SK-N-SH (cell line): Measurements from ENCODE around the gene PTPRJ. TPM values are rescaled to one million over a fixed set of nuclear protein-coding genes. Genes with fewer than 3 reads are reported as not detected.

ENCODE experiments used
- CTCF ChIA-PET: fragments of 300-600, 350-600 bp; formaldehyde crosslinking; extraction: SDS; loops from one replicate; lab custom pipeline; 2021; lab: Yijun Ruan, JAX
- POLR2A ChIA-PET: fragments of 350-600 bp; sonication (Branson Sonifier 250); formaldehyde crosslinking; extraction: SDS; loops from one replicate; lab custom pipeline; 2020; ENCODE audit warnings: antibody characterized with exemption, inconsistent platforms; lab: Yijun Ruan, JAX
- DNase-seq: peaks from one replicate; pipeline ENCODE4 v3.0.0; 2012
- H2AFZ ChIP-seq: fragments of 200-600 bp; sonication (generic); 2 replicates; pipeline ENCODE4 v1.8.1; 2016; ENCODE audit warnings: antibody characterized with exemption, mild to moderate bottlenecking, low read depth
- H3F3A ChIP-seq: fragments of 200-600 bp; sonication (generic); replicated peaks from 2 replicates; pipeline ENCODE3; 2016; ENCODE audit warnings: antibody characterized with exemption, mild to moderate bottlenecking; ENCODE audit not compliant: insufficient read depth
- H3K27ac ChIP-seq, 2 experiments: fragments of 200-500 bp in 1 of 2; fragments of 200-600 bp in 1 of 2; sonication (Bioruptor generic) in 1 of 2; sonication (generic), shearing (Covaris generic) in 1 of 2; 2 replicates each; pipeline versions ENCODE4 v1.5.1 to v1.6.1; 2014 to 2016; ENCODE audit warnings: low read depth in 2 of 2, inconsistent platforms in 1 of 2, low read length in 1 of 2, mild to moderate bottlenecking in 1 of 2, mixed read lengths in 1 of 2
- H3K27me3 ChIP-seq: fragments of 200-600 bp; sonication (generic), shearing (Covaris generic); 2 replicates; pipeline ENCODE4 v1.6.1; 2016; ENCODE audit warnings: mixed run types; ENCODE audit not compliant: insufficient read depth
- H3K36me3 ChIP-seq, 2 experiments: fragments of 200-500 bp in 1 of 2; fragments of 200-600 bp in 1 of 2; sonication (Bioruptor generic) in 1 of 2; sonication (generic) in 1 of 2; replicated peaks in 1 of 2; 2 replicates each; pipeline versions ENCODE3 to v1.5.1; 2014 to 2016; ENCODE audit warnings: low read length in 1 of 2, mild to moderate bottlenecking in 1 of 2; ENCODE audit not compliant: insufficient read depth in 2 of 2, control insufficient read depth in 1 of 2
- H3K4me1 ChIP-seq, 2 experiments: fragments of 200-500 bp in 1 of 2; fragments of 200-600 bp in 1 of 2; sonication (Bioruptor generic) in 1 of 2; sonication (generic), shearing (Covaris generic) in 1 of 2; 2 replicates each; pipeline versions ENCODE4 v1.5.1 to v1.6.1; 2014 to 2016; ENCODE audit warnings: low read depth in 1 of 2, low read length in 1 of 2, mixed run types in 1 of 2; ENCODE audit not compliant: insufficient read depth in 2 of 2, control insufficient read depth in 1 of 2
- H3K4me2 ChIP-seq: fragments of 200-600 bp; sonication (generic), shearing (Covaris generic); 2 replicates; pipeline ENCODE4 v1.6.1; 2017; ENCODE audit warnings: mixed run types
- H3K4me3 ChIP-seq, 2 experiments: fragments of 200-500 bp in 1 of 2; fragments of 200-600 bp in 1 of 2; sonication (Bioruptor generic) in 1 of 2; sonication (generic), shearing (Covaris generic) in 1 of 2; 2 replicates each; pipeline versions ENCODE4 v1.5.1 to v1.8.1; 2014 to 2016; ENCODE audit warnings: low read depth in 2 of 2, inconsistent platforms in 1 of 2, low read length in 1 of 2, mild to moderate bottlenecking in 1 of 2, mixed read lengths in 1 of 2, moderate library complexity in 1 of 2
- H3K79me2 ChIP-seq: fragments of 200-600 bp; sonication (generic); 2 replicates; pipeline ENCODE4 v1.8.1; 2017; ENCODE audit warnings: mild to moderate bottlenecking; ENCODE audit not compliant: insufficient read depth
- H3K9ac ChIP-seq: fragments of 200-600 bp; sonication (generic); 2 replicates; pipeline ENCODE4 v1.6.1; 2017; ENCODE audit warnings: mixed run types
- H3K9me2 ChIP-seq: fragments of 200-600 bp; sonication (generic); 2 replicates; pipeline ENCODE4 v1.6.1; 2017; ENCODE audit warnings: mixed run types
- H3K9me3 ChIP-seq: fragments of 200-600 bp; sonication (generic); 2 replicates; pipeline ENCODE4 v1.6.1; 2017; ENCODE audit warnings: mixed run types, mild to moderate bottlenecking, moderate library complexity
- H4K20me1 ChIP-seq: fragments of 200-600 bp; sonication (generic); 2 replicates; pipeline ENCODE4 v1.6.1; 2017; ENCODE audit warnings: mild to moderate bottlenecking, mixed run types; ENCODE audit not compliant: insufficient read depth
- ELF1 ChIP-seq: IDR thresholded peaks from 2 replicates; pipeline ENCODE4 v1.4.0; 2012
- EZH2phosphoT487 ChIP-seq: fragments of 200-600 bp; sonication (generic); IDR thresholded peaks from 2 replicates; pipeline ENCODE4 v1.6.1; 2017; ENCODE audit warnings: low read depth, mixed run types, mild to moderate bottlenecking, antibody characterized with exemption, moderate library complexity, borderline replicate concordance
- FOXJ3 ChIP-seq: sonication (generic); formaldehyde crosslinking; IDR thresholded peaks from 2 replicates; pipeline ENCODE4 v1.5.1; 2020; ENCODE audit warnings: mild to moderate bottlenecking, missing genetic modification reagents
- FOXM1 ChIP-seq: IDR thresholded peaks from 2 replicates; pipeline ENCODE4 v1.4.0; 2012; ENCODE audit warnings: low read depth, mild to moderate bottlenecking
- GABPA ChIP-seq: IDR thresholded peaks from 2 replicates; pipeline ENCODE4 v1.4.0; 2012; ENCODE audit warnings: low read depth, mild to moderate bottlenecking
- GATA2 ChIP-seq: sonication (generic); formaldehyde crosslinking; IDR thresholded peaks from 2 replicates; pipeline ENCODE4 v1.5.0; 2020; ENCODE audit warnings: mild to moderate bottlenecking, missing genetic modification reagents
- IRF3 ChIP-seq: fragments of 150-350 bp; IDR thresholded peaks from 2 replicates; pipeline ENCODE4 v1.6.1; 2016; ENCODE audit warnings: mild to moderate bottlenecking, low read depth, low read length
- MXI1 ChIP-seq: IDR thresholded peaks from 2 replicates; pipeline ENCODE4 v1.6.1; 2012; ENCODE audit warnings: mild to moderate bottlenecking, low read depth, low read length, improper control_type of control experiment
- NFIC ChIP-seq: IDR thresholded peaks from 2 replicates; pipeline ENCODE4 v1.4.0; 2012; ENCODE audit warnings: borderline replicate concordance
- PBX3 ChIP-seq: IDR thresholded peaks from 2 replicates; pipeline ENCODE4; 2012
- RAD21 ChIP-seq: IDR thresholded peaks from 2 replicates; pipeline ENCODE4 v1.6.1; 2012; ENCODE audit warnings: mild to moderate bottlenecking, low read length
- RFX5 ChIP-seq: IDR thresholded peaks from 2 replicates; pipeline ENCODE4 v1.6.1; 2012; ENCODE audit warnings: mild to moderate bottlenecking, improper control_type of control experiment, low read length
- RXRA ChIP-seq: IDR thresholded peaks from 2 replicates; pipeline ENCODE4 v1.4.0; 2012; ENCODE audit warnings: low read depth, mild to moderate bottlenecking, borderline replicate concordance
- SMC3 ChIP-seq: IDR thresholded peaks from 2 replicates; pipeline ENCODE4 v1.6.1; 2012; ENCODE audit warnings: low read depth, low read length, improper control_type of control experiment
- TAF1 ChIP-seq: IDR thresholded peaks from 2 replicates; pipeline ENCODE4 v1.6.1; 2012; ENCODE audit warnings: low read depth, mild to moderate bottlenecking, low read length, moderate library complexity, borderline replicate concordance
- TEAD4 ChIP-seq: IDR thresholded peaks from 2 replicates; pipeline ENCODE4 v1.4.0; 2012; ENCODE audit warnings: mild to moderate bottlenecking, borderline replicate concordance; ENCODE audit not compliant: insufficient read depth
- USF1 ChIP-seq: IDR thresholded peaks from 2 replicates; pipeline ENCODE4 v1.4.0; 2012; ENCODE audit warnings: low read depth, borderline replicate concordance
- WGBS: methylation state at CpG from one replicate; pipeline ENCODE4 v1.1.6; 2017; ENCODE audit warnings: low lambda C conversion rate; 5-methylcytosine and 5-hydroxymethylcytosine counted together
- polyA plus RNA-seq, 3 experiments: library from polyadenylated mRNA; depleted of rRNA; stranded (reverse); fragments of >200 nt; gene quantifications; 2 replicates each; pipeline ENCODE4 v1.2.3, GENCODE V29; 2012
- TF ChIP-seq, protein P1 (sequence below): IDR thresholded peaks from 2 replicates; pipeline ENCODE4 v1.4.0; 2012; ENCODE audit warnings: low read depth, borderline replicate concordance
- TF ChIP-seq, protein P2 (sequence below): fragments of 200-600 bp; sonication (generic); IDR thresholded peaks from 2 replicates; pipeline ENCODE4 v1.6.1; 2017; ENCODE audit warnings: antibody characterized with exemption, mild to moderate bottlenecking, moderate library complexity
- TF ChIP-seq, protein P3 (sequence below): IDR thresholded peaks from 2 replicates; pipeline ENCODE4 v1.4.0; 2012; ENCODE audit warnings: low read depth

PTPRJ gene
- polyA plus RNA-seq, 1 of the 3 experiments (the other 2 are of a cell fraction): 4.5 TPM

- TF ChIP-seq, protein P1, sequence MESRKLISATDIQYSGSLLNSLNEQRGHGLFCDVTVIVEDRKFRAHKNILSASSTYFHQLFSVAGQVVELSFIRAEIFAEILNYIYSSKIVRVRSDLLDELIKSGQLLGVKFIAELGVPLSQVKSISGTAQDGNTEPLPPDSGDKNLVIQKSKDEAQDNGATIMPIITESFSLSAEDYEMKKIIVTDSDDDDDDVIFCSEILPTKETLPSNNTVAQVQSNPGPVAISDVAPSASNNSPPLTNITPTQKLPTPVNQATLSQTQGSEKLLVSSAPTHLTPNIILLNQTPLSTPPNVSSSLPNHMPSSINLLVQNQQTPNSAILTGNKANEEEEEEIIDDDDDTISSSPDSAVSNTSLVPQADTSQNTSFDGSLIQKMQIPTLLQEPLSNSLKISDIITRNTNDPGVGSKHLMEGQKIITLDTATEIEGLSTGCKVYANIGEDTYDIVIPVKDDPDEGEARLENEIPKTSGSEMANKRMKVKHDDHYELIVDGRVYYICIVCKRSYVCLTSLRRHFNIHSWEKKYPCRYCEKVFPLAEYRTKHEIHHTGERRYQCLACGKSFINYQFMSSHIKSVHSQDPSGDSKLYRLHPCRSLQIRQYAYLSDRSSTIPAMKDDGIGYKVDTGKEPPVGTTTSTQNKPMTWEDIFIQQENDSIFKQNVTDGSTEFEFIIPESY: no peak
- TF ChIP-seq TEAD4 (no peak), IRF3 (no peak), GABPA (no peak), SMC3 (no peak), FOXM1 (no peak)
Measured at GRCh38 chr11:48004456-48004855, 24.1 kb downstream of the PTPRJ start (continued).

DNA sequence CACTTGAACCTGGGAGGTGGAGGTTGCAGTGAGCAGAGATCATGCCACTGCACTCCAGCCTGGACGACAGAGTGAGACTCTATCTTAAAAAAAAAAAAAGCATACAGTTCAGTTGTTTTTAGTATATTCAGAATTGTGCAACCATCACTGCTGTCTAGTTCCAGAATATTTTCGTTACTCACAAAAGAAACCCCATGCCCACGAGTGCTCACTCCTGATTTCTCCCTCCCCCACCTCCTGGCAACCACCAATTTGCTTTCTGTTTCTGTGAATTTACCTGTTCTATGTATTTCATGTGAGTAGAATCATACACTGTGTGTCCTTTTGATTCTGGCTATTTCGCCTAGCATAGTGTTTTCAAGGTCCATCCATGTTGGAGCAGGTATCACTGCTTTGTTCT is 24.8 kb downstream of the PTPRJ start:
- 82% methylated on average over 4 of the region's 4 CpGs for WGBS
- Histone ChIP-seq H3K27me3 (no peaks in the 10 kb centered on the region), H3K9me2 (no peaks in the 10 kb centered on the region), H3K9ac (no peak overlapping the region), H3K79me2 (peaks cover 88% of the 10 kb centered on the region), H3F3A (peaks cover 20% of the 10 kb centered on the region), H3K9me3 (no peaks in the 10 kb centered on the region), H3K4me1 (peaks cover 14 to 49% of the 10 kb centered on the region in 2 experiments; a peak in 3 of 4 replicates), H3K4me2 (peak overlapping the region; percentile 71; the same call in 1 of the 2 replicates), H2AFZ (no peak overlapping the region), H3K4me3 (no peak overlapping the region), H4K20me1 (no peaks in the 10 kb centered on the region), H3K36me3 (no peaks in the 10 kb centered on the region), H3K27ac (peak overlapping the region in 1 of 2 experiments; percentile 87; a peak in 2 of 4 replicates)
- CTCF ChIA-PET: interaction anchor here (1.0 kb wide), 1 partner anchor 70 kb away, joined by 3 read pairs; no protein-coding TSS in a partner anchor
- TF ChIP-seq ELF1 (no peak), PBX3 (no peak), FOXJ3 (CRISPR knock-in tag) (no peak), NFIC (no peak), RAD21 (no peak), RFX5 (no peak), SMC3 (no peak), USF1 (no peak), FOXM1 (no peak), TAF1 (no peak), IRF3 (no peak), MXI1 (no peak), RXRA (no peak), GATA2 (no peak), EZH2phosphoT487 (no peak), TEAD4 (no peak)
- TF ChIP-seq, protein P1: no peak
- TF ChIP-seq, protein P2, sequence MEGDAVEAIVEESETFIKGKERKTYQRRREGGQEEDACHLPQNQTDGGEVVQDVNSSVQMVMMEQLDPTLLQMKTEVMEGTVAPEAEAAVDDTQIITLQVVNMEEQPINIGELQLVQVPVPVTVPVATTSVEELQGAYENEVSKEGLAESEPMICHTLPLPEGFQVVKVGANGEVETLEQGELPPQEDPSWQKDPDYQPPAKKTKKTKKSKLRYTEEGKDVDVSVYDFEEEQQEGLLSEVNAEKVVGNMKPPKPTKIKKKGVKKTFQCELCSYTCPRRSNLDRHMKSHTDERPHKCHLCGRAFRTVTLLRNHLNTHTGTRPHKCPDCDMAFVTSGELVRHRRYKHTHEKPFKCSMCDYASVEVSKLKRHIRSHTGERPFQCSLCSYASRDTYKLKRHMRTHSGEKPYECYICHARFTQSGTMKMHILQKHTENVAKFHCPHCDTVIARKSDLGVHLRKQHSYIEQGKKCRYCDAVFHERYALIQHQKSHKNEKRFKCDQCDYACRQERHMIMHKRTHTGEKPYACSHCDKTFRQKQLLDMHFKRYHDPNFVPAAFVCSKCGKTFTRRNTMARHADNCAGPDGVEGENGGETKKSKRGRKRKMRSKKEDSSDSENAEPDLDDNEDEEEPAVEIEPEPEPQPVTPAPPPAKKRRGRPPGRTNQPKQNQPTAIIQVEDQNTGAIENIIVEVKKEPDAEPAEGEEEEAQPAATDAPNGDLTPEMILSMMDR: no peak
- TF ChIP-seq, protein P3, sequence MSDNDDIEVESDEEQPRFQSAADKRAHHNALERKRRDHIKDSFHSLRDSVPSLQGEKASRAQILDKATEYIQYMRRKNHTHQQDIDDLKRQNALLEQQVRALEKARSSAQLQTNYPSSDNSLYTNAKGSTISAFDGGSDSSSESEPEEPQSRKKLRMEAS: no peak
- DNase-seq: no peak
- POLR2A ChIA-PET: no interaction called here
